HEK293 (cell line): ENCODE data around the gene FUT1.

Experiments
- HIC1 ChIP-seq: fragments of 450-650 bp; formaldehyde crosslinking; IDR thresholded peaks from 2 replicates; pipeline ENCODE4 v1.5.1; 2016; ENCODE audit warnings: missing biosample characterization, missing genetic modification characterization
- KLF17 ChIP-seq: fragments of 450-650 bp; formaldehyde crosslinking; IDR thresholded peaks from 2 replicates; pipeline ENCODE4 v1.5.1; 2016; ENCODE audit warnings: missing biosample characterization, missing genetic modification characterization
- KLF9 ChIP-seq: fragments of 450-650 bp; formaldehyde crosslinking; IDR thresholded peaks from 2 replicates; pipeline ENCODE4 v1.5.1; 2016; ENCODE audit warnings: missing biosample characterization, missing genetic modification characterization, low read depth
- OSR2 ChIP-seq: fragments of 450-650 bp; formaldehyde crosslinking; IDR thresholded peaks from 2 replicates; pipeline ENCODE4 v1.5.1; 2016; ENCODE audit warnings: missing biosample characterization, missing genetic modification characterization
- PRDM10 ChIP-seq: fragments of 450-650 bp; formaldehyde crosslinking; IDR thresholded peaks from 2 replicates; pipeline ENCODE4 v1.5.1; 2016; ENCODE audit warnings: missing biosample characterization, missing genetic modification characterization
- PRDM4 ChIP-seq: fragments of 450-650 bp; formaldehyde crosslinking; IDR thresholded peaks from 2 replicates; pipeline ENCODE4 v1.5.1; 2017; ENCODE audit warnings: missing biosample characterization, missing genetic modification characterization
- SETDB1 ChIP-seq: IDR thresholded peaks from one replicate; pipeline ENCODE4 v1.6.1; 2017; ENCODE audit warnings: mild to moderate bottlenecking, low read length, moderate library complexity, mixed read lengths; ENCODE audit not compliant: insufficient read length
- TRIM28 ChIP-seq: IDR thresholded peaks from 2 replicates; pipeline ENCODE4 v1.6.1; 2011; ENCODE audit warnings: low read length, control low read depth, borderline replicate concordance
- YY2 ChIP-seq: fragments of 450-650 bp; formaldehyde crosslinking; IDR thresholded peaks from 2 replicates; pipeline ENCODE4 v1.5.1; 2016; ENCODE audit warnings: missing biosample characterization, missing genetic modification characterization
- ZEB2 ChIP-seq: fragments of 450-650 bp; formaldehyde crosslinking; IDR thresholded peaks from 2 replicates; pipeline ENCODE4 v1.5.1; 2016; ENCODE audit warnings: missing biosample characterization, missing genetic modification characterization
- ZNF112 ChIP-seq: fragments of 450-650 bp; formaldehyde crosslinking; IDR thresholded peaks from 2 replicates; pipeline ENCODE4 v1.5.0; 2017; ENCODE audit warnings: missing biosample characterization, missing genetic modification characterization
- ZNF2 ChIP-seq: fragments of 450-650 bp; formaldehyde crosslinking; IDR thresholded peaks from 2 replicates; pipeline ENCODE4 v1.5.1; 2016; ENCODE audit warnings: missing biosample characterization, missing genetic modification characterization
- ZNF23 ChIP-seq: fragments of 450-650 bp; formaldehyde crosslinking; IDR thresholded peaks from 2 replicates; pipeline ENCODE4 v1.5.1; 2016; ENCODE audit warnings: missing biosample characterization, missing genetic modification characterization, borderline replicate concordance
- ZNF280D ChIP-seq: fragments of 450-650 bp; formaldehyde crosslinking; IDR thresholded peaks from 2 replicates; pipeline ENCODE4 v1.5.1; 2016; ENCODE audit warnings: missing biosample characterization, missing genetic modification characterization
- ZNF311 ChIP-seq: fragments of 450-650 bp; formaldehyde crosslinking; IDR thresholded peaks from 2 replicates; pipeline ENCODE4 v1.5.1; 2017; ENCODE audit warnings: missing biosample characterization, missing genetic modification characterization, borderline replicate concordance
- ZNF354C ChIP-seq: fragments of 450-650 bp; formaldehyde crosslinking; IDR thresholded peaks from 2 replicates; pipeline ENCODE4 v1.5.1; 2016; ENCODE audit warnings: missing biosample characterization, missing genetic modification characterization, low read depth, borderline replicate concordance
- ZNF366 ChIP-seq: fragments of 450-650 bp; formaldehyde crosslinking; conservative IDR thresholded peaks from 2 replicates; pipeline ENCODE4 v1.5.1; 2016; ENCODE audit warnings: missing biosample characterization, missing genetic modification characterization
- ZNF37A ChIP-seq: fragments of 450-650 bp; IDR thresholded peaks from 2 replicates; pipeline ENCODE4 v1.5.1; 2018; ENCODE audit warnings: missing biosample characterization, missing genetic modification characterization
- ZNF394 ChIP-seq: fragments of 450-650 bp; formaldehyde crosslinking; IDR thresholded peaks from 2 replicates; pipeline ENCODE4 v1.5.1; 2016; ENCODE audit warnings: missing biosample characterization, missing genetic modification characterization, mild to moderate bottlenecking, moderate library complexity, borderline replicate concordance
- ZNF501 ChIP-seq: fragments of 450-650 bp; formaldehyde crosslinking; IDR thresholded peaks from 2 replicates; pipeline ENCODE4 v1.5.1; 2016; ENCODE audit warnings: missing biosample characterization, missing genetic modification characterization
- ZNF510 ChIP-seq: fragments of 450-650 bp; formaldehyde crosslinking; IDR thresholded peaks from 2 replicates; pipeline ENCODE4 v1.5.1; 2018; ENCODE audit warnings: mild to moderate bottlenecking, missing genetic modification characterization, missing biosample characterization; ENCODE audit not compliant: insufficient replicate concordance
- ZNF561 ChIP-seq: fragments of 450-650 bp; IDR thresholded peaks from 2 replicates; pipeline ENCODE4 v1.5.1; 2018; ENCODE audit warnings: missing biosample characterization, missing genetic modification characterization, borderline replicate concordance
- ZNF580 ChIP-seq: fragments of 450-650 bp; formaldehyde crosslinking; IDR thresholded peaks from 2 replicates; pipeline ENCODE4 v1.5.1; 2016; ENCODE audit warnings: missing biosample characterization, missing genetic modification characterization
- ZNF776 ChIP-seq: fragments of 450-650 bp; formaldehyde crosslinking; IDR thresholded peaks from 2 replicates; pipeline ENCODE4 v1.5.0; 2017; ENCODE audit warnings: missing biosample characterization, missing genetic modification characterization, borderline replicate concordance
- ZNF785 ChIP-seq: fragments of 450-650 bp; formaldehyde crosslinking; IDR thresholded peaks from 2 replicates; pipeline ENCODE4 v1.5.1; 2016; ENCODE audit warnings: missing biosample characterization, missing genetic modification characterization
- ZSCAN30 ChIP-seq: fragments of 450-650 bp; IDR thresholded peaks from 2 replicates; pipeline ENCODE4 v1.5.1; 2018; ENCODE audit warnings: missing biosample characterization, mild to moderate bottlenecking, missing genetic modification characterization, moderate library complexity
- ZXDB ChIP-seq: fragments of 450-650 bp; formaldehyde crosslinking; IDR thresholded peaks from 2 replicates; pipeline ENCODE4 v1.5.1; 2016; ENCODE audit warnings: missing biosample characterization, missing genetic modification characterization

Gene FUT1

GRCh38 chr19:48795055-48795684, 42.7 kb upstream of the FUT1 start (continued):
- TF ChIP-seq ZNF280D: peak; percentile 74; the same call in 1 of the 2 replicates
- 0 out of 2 replicates have a peak, but pooled peaks have one; percentile 41 for TF ChIP-seq ZNF580 (tag by site-specific recombination)
- peak; percentile 93 for TF ChIP-seq ZEB2 (tag by site-specific recombination)
- no peak for TF ChIP-seq ZNF37A (tag by site-specific recombination)
- no peak for TF ChIP-seq ZNF354C (tag by site-specific recombination)
- peak; percentile 81 for TF ChIP-seq ZSCAN30 (tag by site-specific recombination)
- TF ChIP-seq KLF17 (tag by site-specific recombination): 0 out of 2 replicates have a peak, but pooled peaks have one; percentile 58
- no peak for TF ChIP-seq ZNF366 (tag by site-specific recombination)
- no peak for TF ChIP-seq HIC1
- TF ChIP-seq ZNF311 (tag by site-specific recombination): no peak
- 0 out of 2 replicates have a peak, but pooled peaks have one; percentile 8 for TF ChIP-seq PRDM4 (tag by site-specific recombination)
- TF ChIP-seq PRDM10: peak; percentile 62
- peak; percentile 84 for TF ChIP-seq ZNF561 (tag by site-specific recombination)
- TF ChIP-seq SETDB1: no peak
- TF ChIP-seq YY2 (tag by site-specific recombination): peak; percentile 73
- TF ChIP-seq ZNF2 (tag by site-specific recombination): peak; percentile 87; the same call in 1 of the 2 replicates
- peak; percentile 98 for TF ChIP-seq ZNF785 (tag by site-specific recombination)
- peak; percentile 40; the same call in 1 of the 2 replicates for TF ChIP-seq TRIM28
- no peak for TF ChIP-seq OSR2 (tag by site-specific recombination)
- 0 out of 2 replicates have a peak, but pooled peaks have one; percentile 67 for TF ChIP-seq ZNF501 (tag by site-specific recombination)
- peak; percentile 33; the same call in 1 of the 2 replicates for TF ChIP-seq KLF9
- TF ChIP-seq ZNF510 (tag by site-specific recombination): no peak
- no peak for TF ChIP-seq ZNF112 (tag by site-specific recombination)
- peak; percentile 89 for TF ChIP-seq ZXDB
- TF ChIP-seq ZNF394 (tag by site-specific recombination): peak; percentile 44; the same call in 1 of the 2 replicates
- no peak for TF ChIP-seq ZNF23
- TF ChIP-seq ZNF776 (tag by site-specific recombination): no peak
